Ovary (tissue), 3 donors: ENCODE data around the gene CCDC88A.
"Not testable (repeated sequence)": the region's sequence is repeated elsewhere in the genome, so short reads cannot be mapped to it uniquely, and the experiment has no call there.

Source experiments
- EP300 ChIP-seq: sonication (generic); formaldehyde crosslinking; IDR thresholded peaks from one replicate; pipeline ENCODE4 v1.6.1; 2017; ENCODE audit warnings: antibody characterized with exemption
- TF ChIP-seq, protein P1 (sequence below), 3 donors: fragments of 450-650 bp in 2 of 3; fragments of 200-600 bp in 1 of 3; IDR thresholded peaks; one replicate each; pipeline versions ENCODE4 v1.5.1 to v1.8.0; 2016 to 2022; ENCODE audit warnings: antibody characterized with exemption in 3 of 3, mild to moderate bottlenecking in 1 of 3
- donor health status: DM: no; HTN: no; CAD: no.

DNA sequence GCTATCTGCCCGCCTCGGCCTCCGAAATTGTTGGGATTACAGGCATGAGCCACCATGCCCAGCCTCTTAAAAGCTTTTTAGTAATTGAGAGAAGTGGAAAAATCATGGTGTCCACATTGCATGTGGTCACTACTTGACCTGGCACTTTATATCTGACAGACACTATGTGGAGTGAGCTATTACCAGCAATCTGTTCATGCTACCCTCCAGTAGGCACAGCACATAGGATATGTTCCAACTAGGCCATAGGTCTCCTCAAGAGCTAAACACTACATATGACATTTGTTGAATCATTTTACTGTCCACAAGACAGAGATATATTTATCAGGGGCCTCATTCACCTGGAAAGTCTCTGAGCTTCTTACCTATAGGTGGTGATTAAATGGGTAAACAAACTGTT lies 30.4 kb upstream of the CCDC88A start:
- not testable (repeated sequence) for TF ChIP-seq EP300
- TF ChIP-seq, protein P1, sequence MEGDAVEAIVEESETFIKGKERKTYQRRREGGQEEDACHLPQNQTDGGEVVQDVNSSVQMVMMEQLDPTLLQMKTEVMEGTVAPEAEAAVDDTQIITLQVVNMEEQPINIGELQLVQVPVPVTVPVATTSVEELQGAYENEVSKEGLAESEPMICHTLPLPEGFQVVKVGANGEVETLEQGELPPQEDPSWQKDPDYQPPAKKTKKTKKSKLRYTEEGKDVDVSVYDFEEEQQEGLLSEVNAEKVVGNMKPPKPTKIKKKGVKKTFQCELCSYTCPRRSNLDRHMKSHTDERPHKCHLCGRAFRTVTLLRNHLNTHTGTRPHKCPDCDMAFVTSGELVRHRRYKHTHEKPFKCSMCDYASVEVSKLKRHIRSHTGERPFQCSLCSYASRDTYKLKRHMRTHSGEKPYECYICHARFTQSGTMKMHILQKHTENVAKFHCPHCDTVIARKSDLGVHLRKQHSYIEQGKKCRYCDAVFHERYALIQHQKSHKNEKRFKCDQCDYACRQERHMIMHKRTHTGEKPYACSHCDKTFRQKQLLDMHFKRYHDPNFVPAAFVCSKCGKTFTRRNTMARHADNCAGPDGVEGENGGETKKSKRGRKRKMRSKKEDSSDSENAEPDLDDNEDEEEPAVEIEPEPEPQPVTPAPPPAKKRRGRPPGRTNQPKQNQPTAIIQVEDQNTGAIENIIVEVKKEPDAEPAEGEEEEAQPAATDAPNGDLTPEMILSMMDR (IDR thresholded peaks at IDR 0.05): not testable (repeated sequence)
